NB4 (cell line): ENCODE measurements around the gene GRIK2.

ENCODE experiments used
- DNase-seq: peaks from one replicate; pipeline ENCODE4 v3.0.0; 2010; ENCODE audit warnings: low read depth
- H3K4me3 ChIP-seq: one replicate; pipeline ENCODE4 v1.5.1; 2011; ENCODE audit warnings: mild to moderate bottlenecking, low read depth, low read length, moderate library complexity
- MYC ChIP-seq: IDR thresholded peaks from 2 replicates; pipeline ENCODE4 v1.6.1; 2011; ENCODE audit warnings: low read depth, low read length
- POLR2A ChIP-seq: IDR thresholded peaks from 2 replicates; pipeline ENCODE4 v1.6.1; 2011; ENCODE audit warnings: mild to moderate bottlenecking; ENCODE audit not compliant: insufficient read length; ENCODE audit errors: extremely low read depth
- TF ChIP-seq, protein P1 (sequence below): IDR thresholded peaks from 2 replicates; pipeline ENCODE4 v1.6.1; 2011; ENCODE audit warnings: low read depth, low read length
- TF ChIP-seq, protein P2 (sequence below): IDR thresholded peaks from one replicate; pipeline ENCODE4 v1.5.1; 2012; ENCODE audit warnings: low read depth, low read length

Gene GRIK2

DNA sequence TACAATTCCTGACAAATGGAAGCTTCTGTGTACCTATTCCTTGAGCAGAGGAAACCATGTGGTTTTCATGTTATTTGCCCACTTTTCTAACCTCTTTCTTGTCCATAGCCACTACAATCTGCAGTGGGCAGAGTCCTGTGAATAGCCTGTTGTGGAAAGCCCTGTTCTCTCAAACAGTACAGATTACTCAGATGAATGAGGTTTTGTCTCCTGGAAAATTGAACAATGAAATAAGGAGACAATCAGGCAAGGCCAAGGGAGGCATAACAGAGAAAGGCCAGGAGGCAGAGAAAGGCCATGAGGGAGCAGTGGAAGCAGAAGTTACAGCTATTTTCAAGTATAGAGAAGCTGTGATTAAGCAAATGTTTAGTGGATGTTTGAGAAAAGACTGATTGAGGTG lies 189.3 kb downstream of the GRIK2 start:
- no peak for DNase-seq
- no peak for TF ChIP-seq MYC
- TF ChIP-seq POLR2A, result no peak
- TF ChIP-seq, protein P1, sequence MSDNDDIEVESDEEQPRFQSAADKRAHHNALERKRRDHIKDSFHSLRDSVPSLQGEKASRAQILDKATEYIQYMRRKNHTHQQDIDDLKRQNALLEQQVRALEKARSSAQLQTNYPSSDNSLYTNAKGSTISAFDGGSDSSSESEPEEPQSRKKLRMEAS, result no peak
- TF ChIP-seq, protein P2, sequence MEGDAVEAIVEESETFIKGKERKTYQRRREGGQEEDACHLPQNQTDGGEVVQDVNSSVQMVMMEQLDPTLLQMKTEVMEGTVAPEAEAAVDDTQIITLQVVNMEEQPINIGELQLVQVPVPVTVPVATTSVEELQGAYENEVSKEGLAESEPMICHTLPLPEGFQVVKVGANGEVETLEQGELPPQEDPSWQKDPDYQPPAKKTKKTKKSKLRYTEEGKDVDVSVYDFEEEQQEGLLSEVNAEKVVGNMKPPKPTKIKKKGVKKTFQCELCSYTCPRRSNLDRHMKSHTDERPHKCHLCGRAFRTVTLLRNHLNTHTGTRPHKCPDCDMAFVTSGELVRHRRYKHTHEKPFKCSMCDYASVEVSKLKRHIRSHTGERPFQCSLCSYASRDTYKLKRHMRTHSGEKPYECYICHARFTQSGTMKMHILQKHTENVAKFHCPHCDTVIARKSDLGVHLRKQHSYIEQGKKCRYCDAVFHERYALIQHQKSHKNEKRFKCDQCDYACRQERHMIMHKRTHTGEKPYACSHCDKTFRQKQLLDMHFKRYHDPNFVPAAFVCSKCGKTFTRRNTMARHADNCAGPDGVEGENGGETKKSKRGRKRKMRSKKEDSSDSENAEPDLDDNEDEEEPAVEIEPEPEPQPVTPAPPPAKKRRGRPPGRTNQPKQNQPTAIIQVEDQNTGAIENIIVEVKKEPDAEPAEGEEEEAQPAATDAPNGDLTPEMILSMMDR, result no peak
- H3K4me3 ChIP-seq, result no peak overlapping the region

DNA sequence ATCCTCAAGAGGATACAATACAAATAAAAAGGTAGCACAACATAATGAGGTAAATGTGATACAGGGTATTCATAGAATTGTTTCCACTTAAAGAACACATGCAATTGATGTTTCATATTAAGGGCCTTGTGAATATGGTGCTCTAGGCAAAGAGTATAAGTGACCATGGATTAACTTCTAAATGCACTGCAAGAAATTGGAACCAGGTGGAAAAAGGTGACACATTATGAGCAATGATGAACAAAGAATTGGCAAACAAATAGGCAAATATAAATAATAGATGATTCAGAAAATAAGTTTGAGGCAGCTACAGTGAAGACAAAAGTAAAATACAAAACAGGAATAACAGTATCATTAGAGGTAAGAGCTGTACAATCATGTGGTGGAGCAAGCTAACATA lies 192.0 kb downstream of the GRIK2 start:
- TF ChIP-seq, protein P1, result no peak
- no peak overlapping the region for H3K4me3 ChIP-seq
- no peak for DNase-seq

DNA sequence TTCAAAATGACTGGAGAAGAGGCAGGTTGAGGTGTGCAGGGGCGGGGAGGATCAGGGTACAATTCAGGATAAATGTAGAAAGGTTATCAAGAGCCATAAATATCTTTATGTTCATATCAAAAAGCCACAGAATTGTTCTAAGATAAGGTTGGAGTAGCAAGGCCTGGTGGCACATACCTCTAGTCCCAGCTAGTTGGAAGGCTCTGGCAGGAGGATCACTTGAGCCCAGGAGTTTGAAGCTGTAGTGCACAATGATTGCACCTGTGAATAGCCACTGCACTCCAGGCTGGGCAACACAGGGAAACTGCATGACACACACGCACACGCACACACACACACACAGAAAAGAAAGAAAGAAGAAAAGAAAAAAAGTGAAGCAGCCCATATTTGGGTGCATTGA lies 194.8 kb downstream of the GRIK2 start:
- no peak overlapping the region for H3K4me3 ChIP-seq

DNA sequence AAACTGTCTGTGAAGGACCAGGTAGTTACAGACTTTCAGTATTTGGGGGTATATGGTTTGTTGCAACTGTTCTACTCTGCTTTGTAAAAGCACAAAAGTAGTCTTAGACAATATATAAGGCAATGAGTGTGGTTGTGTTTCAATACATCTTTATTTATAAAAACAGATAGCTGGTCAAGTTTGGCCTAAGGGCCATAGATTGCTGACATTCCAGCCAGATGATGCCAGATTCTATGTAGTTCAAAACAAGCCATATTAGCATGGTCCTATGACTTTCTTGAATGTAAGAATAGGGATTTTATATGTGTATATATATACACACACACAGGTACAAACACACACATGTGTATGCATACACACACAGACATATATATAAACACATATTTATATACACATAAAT lies 201.8 kb downstream of the GRIK2 start:
- TF ChIP-seq POLR2A (no peak), MYC (no peak)
- TF ChIP-seq, protein P1, result no peak
- TF ChIP-seq, protein P2, result no peak
- H3K4me3 ChIP-seq, result no peak overlapping the region
- no peak for DNase-seq

More for the DNA sequence above, 194.8 kb downstream of the GRIK2 start:
- no peak for DNase-seq
- TF ChIP-seq MYC (no peak), POLR2A (no peak)
- TF ChIP-seq, protein P2, result no peak
- TF ChIP-seq, protein P1, result no peak

DNA sequence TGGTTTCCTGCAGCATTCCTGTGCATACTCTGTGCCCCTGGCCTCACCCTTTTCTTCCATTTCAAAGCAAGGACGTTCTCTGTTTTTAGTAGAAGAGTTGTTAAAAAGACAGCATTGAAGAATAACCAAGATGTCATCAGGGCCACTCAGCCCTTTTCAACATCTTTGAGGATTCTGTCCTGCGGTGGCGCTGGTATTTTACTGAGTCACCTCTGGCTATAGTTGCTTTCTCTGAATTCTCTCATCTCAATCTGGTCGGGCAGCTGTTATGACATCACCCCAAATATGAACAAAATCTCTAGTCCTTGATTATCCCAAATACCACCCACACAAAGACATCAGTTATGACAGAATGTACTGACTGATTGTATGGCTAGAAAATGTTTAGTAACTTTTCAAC lies 204.2 kb downstream of the GRIK2 start:
- no peak for TF ChIP-seq POLR2A
- TF ChIP-seq, protein P1, result no peak
- TF ChIP-seq, protein P2, result no peak
- no peak for TF ChIP-seq MYC
- no peak overlapping the region for H3K4me3 ChIP-seq
- no peak for DNase-seq

DNA sequence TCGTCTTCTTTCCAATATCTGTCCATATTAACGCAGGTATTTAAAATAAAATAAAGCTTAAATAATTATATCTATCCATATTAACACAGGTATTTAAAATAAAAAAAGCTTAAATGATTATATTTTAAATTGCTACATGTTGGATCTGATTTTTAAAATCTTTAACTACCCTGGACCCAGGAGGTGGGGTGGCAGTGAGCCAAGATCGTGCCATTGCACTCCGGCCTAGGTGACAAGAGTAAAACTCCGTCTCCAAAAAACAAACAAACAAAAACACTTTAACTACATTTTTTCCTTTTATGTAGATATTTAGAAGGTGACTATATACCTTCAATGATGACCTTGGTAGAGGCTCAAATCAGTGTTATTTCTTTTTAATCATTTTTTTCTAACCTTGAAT lies 211.9 kb downstream of the GRIK2 start:
- no peak for DNase-seq
- H3K4me3 ChIP-seq, result no peak overlapping the region
- TF ChIP-seq, protein P1, result no peak
- TF ChIP-seq MYC (no peak), POLR2A (no peak)
- TF ChIP-seq, protein P2, result no peak
